ENCODE data around the gene PTRHD1. TPM values are rescaled to one million over a fixed set of nuclear protein-coding genes. Genes with fewer than 3 reads are reported as not detected.
A peak's percentile ranks its signal among the peaks of the same experiment; 100 is the strongest.

The PTRHD1 gene
- total RNA-seq, 2 donors from 2014 or later, result 19.4 to 30.0 TPM

DNA sequence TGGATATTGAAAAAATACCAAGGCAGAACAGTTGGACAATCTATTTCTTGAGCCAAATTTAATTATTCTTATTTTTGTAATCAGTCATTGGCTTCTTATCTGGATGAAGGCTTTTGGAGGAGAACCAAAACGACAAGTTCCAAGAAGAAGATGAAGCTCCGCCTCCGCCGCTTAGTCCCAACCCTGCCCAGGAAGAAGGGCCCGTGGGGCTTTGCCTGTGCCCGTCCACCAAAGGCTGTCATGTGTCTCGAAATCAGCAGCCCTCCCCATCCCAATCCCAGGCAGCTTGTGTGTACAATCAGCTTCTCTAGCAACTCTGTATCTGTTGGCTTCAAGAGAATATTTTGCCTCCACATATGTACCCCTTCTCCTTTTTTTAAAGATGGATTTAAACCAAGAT lies 24.6 kb downstream of the PTRHD1 start:
- no peak overlapping the region for H3K4me3 Mint-ChIP-seq
- H3K27ac Mint-ChIP-seq, result no peak overlapping the region
- no peaks in the 10 kb centered on the region for H3K27me3 Mint-ChIP-seq
- no peak for ATAC-seq (replicated peaks)
- H3K9me3 Mint-ChIP-seq, result no peaks in the 10 kb centered on the region
- peaks cover 68% of the 10 kb centered on the region for H3K36me3 Mint-ChIP-seq (ENCODE audit: low read depth)
- peaks cover 7% of the 10 kb centered on the region for H3K4me1 Mint-ChIP-seq

- peaks cover 72% of the 10 kb centered on the region for H3K36me3 Mint-ChIP-seq (ENCODE audit: low read depth)
- no peak for ATAC-seq (replicated peaks)
- no peak overlapping the region for H3K27ac Mint-ChIP-seq
- no peaks in the 10 kb centered on the region for H3K9me3 Mint-ChIP-seq
- no peaks in the 10 kb centered on the region for H3K27me3 Mint-ChIP-seq
- H3K4me3 Mint-ChIP-seq, result no peak overlapping the region
- H3K4me1 Mint-ChIP-seq, result peaks cover 7% of the 10 kb centered on the region
Measured at GRCh38 chr2:24768013-24768412, 25.2 kb downstream of the PTRHD1 start.

- H3K4me3 Mint-ChIP-seq, result no peak overlapping the region
- peak overlapping the region; percentile 77 for H3K27ac Mint-ChIP-seq
- H3K36me3 Mint-ChIP-seq (ENCODE audit: low read depth), result peaks cover 86% of the 10 kb centered on the region
- H3K4me1 Mint-ChIP-seq, result peaks cover 7% of the 10 kb centered on the region
- no peaks in the 10 kb centered on the region for H3K27me3 Mint-ChIP-seq
- peak; percentile 65 for ATAC-seq (replicated peaks)
- H3K9me3 Mint-ChIP-seq, result no peaks in the 10 kb centered on the region
Measured at GRCh38 chr2:24766609-24767008, 26.6 kb downstream of the PTRHD1 start.

- H3K27me3 Mint-ChIP-seq, result no peaks in the 10 kb centered on the region
- H3K4me1 Mint-ChIP-seq, result peaks cover 7% of the 10 kb centered on the region
- ATAC-seq (replicated peaks), result no peak
- H3K9me3 Mint-ChIP-seq, result no peaks in the 10 kb centered on the region
- H3K36me3 Mint-ChIP-seq (ENCODE audit: low read depth), result peaks cover 85% of the 10 kb centered on the region
- H3K4me3 Mint-ChIP-seq, result no peak overlapping the region
- no peak overlapping the region for H3K27ac Mint-ChIP-seq
Measured at GRCh38 chr2:24763843-24764242, 29.3 kb downstream of the PTRHD1 start.

DNA sequence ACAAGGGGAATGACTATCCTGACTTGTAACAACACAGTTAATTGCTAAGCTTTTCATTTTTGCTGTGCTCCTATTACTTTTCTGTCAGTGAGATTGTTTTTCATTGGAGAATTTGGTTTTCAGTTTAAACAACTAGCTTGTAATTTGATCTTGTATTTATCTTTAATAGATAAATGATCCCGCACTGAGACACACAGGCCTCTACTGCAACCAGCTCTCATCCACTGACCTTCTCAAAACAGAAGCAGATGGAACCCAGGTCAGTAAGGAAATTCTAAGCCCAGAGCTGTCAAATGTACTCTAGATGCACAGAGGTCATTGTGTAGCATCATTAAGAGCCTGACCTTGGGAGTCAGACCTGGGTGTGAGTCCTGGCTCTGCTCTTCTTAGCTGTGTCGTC lies 30.7 kb downstream of the PTRHD1 start:
- no peak overlapping the region for H3K27ac Mint-ChIP-seq

GRCh38 chr2:24761866-24762265 lies 31.3 kb downstream of the PTRHD1 start:
- Mint-ChIP-seq H3K27me3 (no peaks in the 10 kb centered on the region), H3K36me3 (ENCODE audit: low read depth) (peaks cover 65% of the 10 kb centered on the region)

More for the DNA sequence above, 30.7 kb downstream of the PTRHD1 start:
- Mint-ChIP-seq H3K4me1 (peaks cover 7% of the 10 kb centered on the region), H3K4me3 (no peak overlapping the region), H3K36me3 (ENCODE audit: low read depth) (peaks cover 72% of the 10 kb centered on the region), H3K27me3 (no peaks in the 10 kb centered on the region), H3K9me3 (no peaks in the 10 kb centered on the region)
- ATAC-seq (replicated peaks), result no peak

DNA sequence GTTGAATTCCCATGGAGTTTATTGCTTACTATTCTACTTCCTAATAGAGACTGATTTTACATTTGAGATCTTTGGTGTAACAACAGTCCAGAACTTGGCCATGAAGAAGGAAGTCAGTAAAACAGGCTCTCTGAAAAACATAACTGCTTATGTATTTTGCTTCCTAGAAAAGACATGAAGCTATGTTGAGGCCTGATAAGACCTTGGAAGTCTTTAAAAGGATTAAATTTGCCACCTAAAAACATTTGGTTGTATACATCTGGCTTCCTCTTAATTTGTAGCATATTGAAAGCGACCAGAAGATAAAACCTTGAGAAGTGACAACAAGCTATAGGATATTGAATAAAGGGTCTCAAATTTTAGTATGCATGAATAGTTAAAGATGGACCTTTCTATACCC lies 36.4 kb downstream of the PTRHD1 start:
- no peak for ATAC-seq (replicated peaks)
- Mint-ChIP-seq H3K4me1 (no peaks in the 10 kb centered on the region), H3K27ac (no peak overlapping the region), H3K4me3 (no peak overlapping the region), H3K36me3 (ENCODE audit: low read depth) (peaks cover 18% of the 10 kb centered on the region), H3K9me3 (no peaks in the 10 kb centered on the region), H3K27me3 (no peaks in the 10 kb centered on the region)

More at GRCh38 chr2:24761866-24762265, 31.3 kb downstream of the PTRHD1 start:
- peaks cover 6% of the 10 kb centered on the region for H3K4me1 Mint-ChIP-seq
- H3K4me3 Mint-ChIP-seq, result no peak overlapping the region
- no peak for ATAC-seq (replicated peaks)
- no peaks in the 10 kb centered on the region for H3K9me3 Mint-ChIP-seq
- H3K27ac Mint-ChIP-seq, result no peak overlapping the region

DNA sequence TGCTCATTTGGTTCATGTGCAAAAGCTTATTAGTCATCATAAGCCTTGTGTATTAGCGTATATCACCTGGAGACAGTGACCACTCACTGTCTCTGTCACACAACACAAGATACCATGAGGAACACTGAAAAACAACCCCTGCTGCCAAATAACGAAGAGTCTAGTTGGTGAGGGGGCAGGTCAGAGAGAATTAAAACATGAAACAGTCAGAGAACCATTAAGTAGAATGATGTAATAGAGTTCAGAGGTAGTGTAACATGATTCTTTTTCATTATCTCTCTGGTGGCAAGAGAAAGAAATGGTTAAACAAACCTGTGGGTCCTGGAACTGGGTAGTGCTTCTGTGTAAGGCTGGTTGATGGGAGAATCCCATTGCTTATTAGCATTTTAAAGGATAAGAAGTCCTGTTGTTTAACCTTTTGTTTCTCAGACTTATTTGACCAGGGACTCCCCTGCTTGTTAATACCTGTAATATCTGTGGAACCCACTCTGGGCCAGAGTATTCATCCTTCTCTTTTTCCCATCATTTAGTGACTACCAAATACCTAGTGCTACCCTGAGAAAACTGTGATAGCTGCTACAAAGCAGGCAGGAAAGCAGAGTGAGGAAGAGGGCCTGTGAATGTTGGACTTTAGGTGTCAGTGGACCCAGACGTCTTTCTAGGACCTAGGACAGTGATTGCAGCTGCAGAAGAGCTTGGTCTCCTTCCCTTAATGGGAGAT lies 38.0 kb downstream of the PTRHD1 start:
- Mint-ChIP-seq H3K36me3 (ENCODE audit: low read depth) (peaks cover 9% of the 10 kb centered on the region), H3K27ac (no peak overlapping the region), H3K4me3 (no peak overlapping the region), H3K27me3 (no peaks in the 10 kb centered on the region), H3K4me1 (no peaks in the 10 kb centered on the region), H3K9me3 (no peaks in the 10 kb centered on the region)
- peak; percentile 76 for ATAC-seq (replicated peaks)

- Mint-ChIP-seq H3K4me1 (no peaks in the 10 kb centered on the region), H3K27ac (peak overlapping the region; percentile 50), H3K9me3 (no peaks in the 10 kb centered on the region), H3K27me3 (no peaks in the 10 kb centered on the region), H3K4me3 (no peak overlapping the region), H3K36me3 (ENCODE audit: low read depth) (peaks cover 26% of the 10 kb centered on the region)
- ATAC-seq (replicated peaks), result no peak
Measured at GRCh38 chr2:24749069-24749691, 44.0 kb downstream of the PTRHD1 start.

- no peak overlapping the region for H3K4me3 Mint-ChIP-seq
- H3K27me3 Mint-ChIP-seq, result no peaks in the 10 kb centered on the region
- H3K36me3 Mint-ChIP-seq (ENCODE audit: low read depth), result peaks cover 39% of the 10 kb centered on the region
- H3K4me1 Mint-ChIP-seq, result no peaks in the 10 kb centered on the region
- H3K9me3 Mint-ChIP-seq, result no peaks in the 10 kb centered on the region
- ATAC-seq (replicated peaks), result no peak
- no peak overlapping the region for H3K27ac Mint-ChIP-seq
Measured at GRCh38 chr2:24747299-24747698, 45.9 kb downstream of the PTRHD1 start.

- H3K27ac Mint-ChIP-seq, result no peak overlapping the region
Measured at GRCh38 chr2:24745825-24746224, 47.4 kb downstream of the PTRHD1 start.

GRCh38 chr2:24744356-24744755 lies 48.8 kb downstream of the PTRHD1 start:
- peaks cover 57% of the 10 kb centered on the region for H3K36me3 Mint-ChIP-seq (ENCODE audit: low read depth)
- H3K9me3 Mint-ChIP-seq, result no peaks in the 10 kb centered on the region
- ATAC-seq (replicated peaks), result no peak
- no peak overlapping the region for H3K4me3 Mint-ChIP-seq
- H3K4me1 Mint-ChIP-seq, result no peaks in the 10 kb centered on the region
- no peak overlapping the region for H3K27ac Mint-ChIP-seq
- no peaks in the 10 kb centered on the region for H3K27me3 Mint-ChIP-seq

More at GRCh38 chr2:24745825-24746224, 47.4 kb downstream of the PTRHD1 start:
- no peak for ATAC-seq (replicated peaks)
- no peaks in the 10 kb centered on the region for H3K27me3 Mint-ChIP-seq
- H3K36me3 Mint-ChIP-seq (ENCODE audit: low read depth), result peaks cover 50% of the 10 kb centered on the region
- no peaks in the 10 kb centered on the region for H3K4me1 Mint-ChIP-seq
- no peaks in the 10 kb centered on the region for H3K9me3 Mint-ChIP-seq
- H3K4me3 Mint-ChIP-seq, result no peak overlapping the region

- Mint-ChIP-seq H3K9me3 (no peaks in the 10 kb centered on the region), H3K36me3 (ENCODE audit: low read depth) (peaks cover 58% of the 10 kb centered on the region), H3K4me3 (no peak overlapping the region), H3K27ac (no peak overlapping the region), H3K27me3 (no peaks in the 10 kb centered on the region), H3K4me1 (no peaks in the 10 kb centered on the region)
- ATAC-seq (replicated peaks), result no peak
Measured at GRCh38 chr2:24743924-24744323, 49.3 kb downstream of the PTRHD1 start.

DNA sequence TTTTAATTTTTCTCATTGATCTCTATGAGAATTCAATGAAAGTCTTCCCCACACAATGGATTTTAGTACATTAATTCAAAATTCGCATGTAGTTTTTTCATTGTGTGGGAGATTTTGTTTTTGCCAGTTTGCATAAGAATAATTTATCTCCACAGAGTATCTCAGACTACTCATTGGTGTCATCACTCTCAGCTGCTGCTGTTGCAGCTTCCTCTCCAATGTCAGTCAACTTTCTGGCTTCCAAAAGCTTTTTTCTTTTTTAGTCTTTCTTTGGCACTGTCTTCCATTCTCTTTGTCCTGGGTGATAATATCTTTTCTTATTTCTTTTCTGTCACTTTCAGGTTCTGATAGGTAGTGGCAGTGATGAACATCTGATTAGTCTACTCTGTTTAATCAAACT lies 50.5 kb downstream of the PTRHD1 start:
- ATAC-seq (replicated peaks), result no peak
- Mint-ChIP-seq H3K4me1 (no peaks in the 10 kb centered on the region), H3K27ac (no peak overlapping the region), H3K4me3 (no peak overlapping the region), H3K9me3 (no peaks in the 10 kb centered on the region), H3K27me3 (no peaks in the 10 kb centered on the region), H3K36me3 (ENCODE audit: low read depth) (peaks cover 58% of the 10 kb centered on the region)

DNA sequence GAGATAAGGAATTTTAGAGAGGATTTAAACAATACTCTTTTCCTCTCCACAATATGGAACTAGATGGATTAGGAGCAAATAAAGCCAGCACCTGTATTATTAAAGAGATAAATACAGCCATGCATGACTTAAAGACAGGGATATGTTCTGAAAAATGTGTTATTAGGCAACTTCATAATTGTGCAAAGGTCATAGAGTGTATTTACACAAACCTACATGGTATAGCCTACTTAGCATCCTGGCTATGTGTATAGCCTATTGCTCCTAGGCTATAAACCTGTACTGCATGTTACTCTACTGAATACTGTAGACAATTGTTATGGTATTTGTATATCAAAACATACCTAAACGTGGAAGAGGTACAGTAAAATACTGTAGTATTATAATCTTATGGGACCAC lies 53.0 kb downstream of the PTRHD1 start:
- no peaks in the 10 kb centered on the region for H3K4me1 Mint-ChIP-seq
- ATAC-seq (replicated peaks), result no peak
- H3K36me3 Mint-ChIP-seq (ENCODE audit: low read depth), result peaks cover 39% of the 10 kb centered on the region
- no peaks in the 10 kb centered on the region for H3K27me3 Mint-ChIP-seq
- no peak overlapping the region for H3K4me3 Mint-ChIP-seq
- H3K9me3 Mint-ChIP-seq, result no peaks in the 10 kb centered on the region
- H3K27ac Mint-ChIP-seq, result no peak overlapping the region
